HL-60 (cell line): ENCODE data around the gene HIPK2.

Experiments
- POLR2AphosphoS5 ChIP-seq: IDR thresholded peaks from 2 replicates; pipeline ENCODE4 v1.6.1; 2012; ENCODE audit warnings: low read depth
- TF ChIP-seq, protein P1 (sequence below): IDR thresholded peaks from 2 replicates; pipeline ENCODE4 v1.6.1; 2012; ENCODE audit warnings: low read depth; ENCODE audit not compliant: insufficient replicate concordance
- TF ChIP-seq, protein P2 (sequence below): IDR thresholded peaks from one replicate; pipeline ENCODE4 v1.5.1; 2011; ENCODE audit warnings: low read length, control low read depth, inconsistent platforms; ENCODE audit not compliant: insufficient read depth

- no peak for TF ChIP-seq POLR2AphosphoS5
- TF ChIP-seq, protein P1, sequence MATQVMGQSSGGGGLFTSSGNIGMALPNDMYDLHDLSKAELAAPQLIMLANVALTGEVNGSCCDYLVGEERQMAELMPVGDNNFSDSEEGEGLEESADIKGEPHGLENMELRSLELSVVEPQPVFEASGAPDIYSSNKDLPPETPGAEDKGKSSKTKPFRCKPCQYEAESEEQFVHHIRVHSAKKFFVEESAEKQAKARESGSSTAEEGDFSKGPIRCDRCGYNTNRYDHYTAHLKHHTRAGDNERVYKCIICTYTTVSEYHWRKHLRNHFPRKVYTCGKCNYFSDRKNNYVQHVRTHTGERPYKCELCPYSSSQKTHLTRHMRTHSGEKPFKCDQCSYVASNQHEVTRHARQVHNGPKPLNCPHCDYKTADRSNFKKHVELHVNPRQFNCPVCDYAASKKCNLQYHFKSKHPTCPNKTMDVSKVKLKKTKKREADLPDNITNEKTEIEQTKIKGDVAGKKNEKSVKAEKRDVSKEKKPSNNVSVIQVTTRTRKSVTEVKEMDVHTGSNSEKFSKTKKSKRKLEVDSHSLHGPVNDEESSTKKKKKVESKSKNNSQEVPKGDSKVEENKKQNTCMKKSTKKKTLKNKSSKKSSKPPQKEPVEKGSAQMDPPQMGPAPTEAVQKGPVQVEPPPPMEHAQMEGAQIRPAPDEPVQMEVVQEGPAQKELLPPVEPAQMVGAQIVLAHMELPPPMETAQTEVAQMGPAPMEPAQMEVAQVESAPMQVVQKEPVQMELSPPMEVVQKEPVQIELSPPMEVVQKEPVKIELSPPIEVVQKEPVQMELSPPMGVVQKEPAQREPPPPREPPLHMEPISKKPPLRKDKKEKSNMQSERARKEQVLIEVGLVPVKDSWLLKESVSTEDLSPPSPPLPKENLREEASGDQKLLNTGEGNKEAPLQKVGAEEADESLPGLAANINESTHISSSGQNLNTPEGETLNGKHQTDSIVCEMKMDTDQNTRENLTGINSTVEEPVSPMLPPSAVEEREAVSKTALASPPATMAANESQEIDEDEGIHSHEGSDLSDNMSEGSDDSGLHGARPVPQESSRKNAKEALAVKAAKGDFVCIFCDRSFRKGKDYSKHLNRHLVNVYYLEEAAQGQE = no peak
- TF ChIP-seq, protein P2, sequence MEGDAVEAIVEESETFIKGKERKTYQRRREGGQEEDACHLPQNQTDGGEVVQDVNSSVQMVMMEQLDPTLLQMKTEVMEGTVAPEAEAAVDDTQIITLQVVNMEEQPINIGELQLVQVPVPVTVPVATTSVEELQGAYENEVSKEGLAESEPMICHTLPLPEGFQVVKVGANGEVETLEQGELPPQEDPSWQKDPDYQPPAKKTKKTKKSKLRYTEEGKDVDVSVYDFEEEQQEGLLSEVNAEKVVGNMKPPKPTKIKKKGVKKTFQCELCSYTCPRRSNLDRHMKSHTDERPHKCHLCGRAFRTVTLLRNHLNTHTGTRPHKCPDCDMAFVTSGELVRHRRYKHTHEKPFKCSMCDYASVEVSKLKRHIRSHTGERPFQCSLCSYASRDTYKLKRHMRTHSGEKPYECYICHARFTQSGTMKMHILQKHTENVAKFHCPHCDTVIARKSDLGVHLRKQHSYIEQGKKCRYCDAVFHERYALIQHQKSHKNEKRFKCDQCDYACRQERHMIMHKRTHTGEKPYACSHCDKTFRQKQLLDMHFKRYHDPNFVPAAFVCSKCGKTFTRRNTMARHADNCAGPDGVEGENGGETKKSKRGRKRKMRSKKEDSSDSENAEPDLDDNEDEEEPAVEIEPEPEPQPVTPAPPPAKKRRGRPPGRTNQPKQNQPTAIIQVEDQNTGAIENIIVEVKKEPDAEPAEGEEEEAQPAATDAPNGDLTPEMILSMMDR = no peak
These were observed 49.6 kb downstream of the HIPK2 start for GRCh38 chr7:139728203-139728602.
